Activated CD4-positive, alpha-beta T cell treated with anti-CD3 and anti-CD28 coated beads, Interleukin-2, amount 50 U/mL, for 4 hours (primary cell): ENCODE results near the gene SLC19A1.

Experiments used
- DNase-seq, 2 experiments: peaks; one replicate each; pipeline ENCODE4 v3.0.0-alpha.2; 2020

Gene SLC19A1

DNA sequence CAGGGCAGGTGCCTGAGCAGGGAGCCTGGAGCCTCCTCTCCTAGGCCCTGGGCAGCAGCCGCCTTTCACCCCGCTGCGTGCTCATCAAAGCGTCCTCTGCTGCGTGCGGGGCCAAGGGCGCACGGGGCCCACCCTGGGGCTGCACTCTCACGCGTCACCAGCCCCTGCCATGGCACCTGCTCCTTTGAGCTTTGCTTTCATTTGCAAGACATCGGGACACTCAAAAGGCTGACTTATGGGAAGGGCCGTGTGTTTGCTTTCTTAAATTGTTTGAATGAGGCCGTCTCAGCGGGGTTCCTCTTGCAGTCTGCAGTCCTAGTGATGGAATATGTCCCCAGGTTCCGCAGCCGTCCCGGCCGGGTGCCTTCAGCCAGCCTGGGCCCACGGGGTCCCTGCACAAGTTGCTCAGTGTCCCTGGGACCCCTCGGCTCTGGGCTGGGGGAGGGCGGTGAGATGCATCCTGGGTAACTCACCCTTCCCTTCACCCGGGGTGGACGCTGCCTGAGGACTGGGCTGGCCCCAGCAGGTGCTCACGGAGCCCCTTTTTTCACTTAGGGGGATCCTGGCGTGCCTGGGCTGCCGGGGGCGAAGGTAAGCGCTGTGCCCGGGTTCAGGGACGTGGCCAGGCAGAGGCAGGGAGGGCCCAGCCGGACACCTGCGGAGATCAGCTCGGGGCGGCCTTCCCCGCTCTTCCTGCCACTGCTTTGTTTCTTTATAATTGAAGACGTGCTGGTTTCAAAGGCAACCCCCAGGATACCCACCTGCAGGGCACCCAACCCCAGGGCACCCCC is 53.1 kb downstream of the SLC19A1 start:
- DNase-seq = no peak

GRCh38 chr21:45487891-45488600 is 54.2 kb downstream of the SLC19A1 start:
- DNase-seq = no peak

GRCh38 chr21:45487161-45487806 is 55.0 kb downstream of the SLC19A1 start:
- no peak for DNase-seq

- DNase-seq = no peak
Measured at GRCh38 chr21:45486443-45487160, 55.6 kb downstream of the SLC19A1 start.

DNA sequence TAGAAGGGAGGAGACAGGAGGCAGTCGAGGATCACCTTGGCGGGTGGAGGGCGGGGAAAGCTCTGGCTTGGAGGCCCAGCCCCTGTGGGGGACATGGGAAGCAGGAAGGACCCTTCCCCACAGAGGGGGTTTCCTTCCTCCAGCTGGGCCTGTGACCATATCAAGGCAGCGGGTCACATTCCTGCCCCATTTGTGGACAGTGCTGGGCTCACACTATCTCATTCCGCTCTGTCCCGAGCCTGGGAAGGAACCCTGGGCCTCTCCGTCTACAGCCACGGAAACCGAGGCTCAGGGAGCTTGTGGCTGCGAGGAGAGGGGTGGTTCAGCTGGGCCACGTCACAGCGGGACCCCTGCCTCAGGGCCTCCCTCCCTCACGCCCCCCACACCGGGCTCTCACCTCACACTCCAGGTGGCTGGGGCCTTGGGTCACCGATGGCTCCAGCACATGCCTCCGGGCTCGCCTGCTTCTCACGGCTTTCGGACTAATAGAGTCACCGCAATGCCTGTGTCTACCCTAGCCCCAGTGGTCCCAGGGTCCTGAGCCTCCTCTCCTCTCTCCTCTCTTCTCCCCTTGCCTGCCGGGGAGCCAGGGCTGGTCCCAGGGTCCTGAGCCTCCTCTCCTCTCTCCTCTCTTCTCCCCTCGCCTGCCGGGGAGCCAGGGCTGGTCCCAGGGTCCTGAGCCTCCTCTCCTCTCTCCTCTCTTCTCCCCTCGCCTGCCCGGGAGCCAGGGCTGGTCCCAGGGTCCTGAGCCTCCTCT is 56.4 kb downstream of the SLC19A1 start:
- DNase-seq = no peak

DNA sequence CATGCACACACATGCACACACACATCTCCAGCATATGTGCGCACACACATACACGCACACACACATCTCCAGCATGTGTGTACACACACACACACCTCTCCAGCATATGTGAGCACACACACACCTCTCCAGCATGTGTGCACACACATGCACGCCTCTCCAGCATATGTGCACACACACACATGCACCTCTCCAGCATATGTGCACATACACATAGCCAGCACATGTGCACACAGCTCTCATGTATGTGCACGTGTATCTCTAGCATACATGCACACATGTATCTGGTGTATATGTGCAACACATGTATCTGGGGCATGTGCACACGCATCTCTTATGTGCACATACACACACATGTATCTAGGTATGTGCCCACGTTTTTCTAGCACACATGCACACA is 57.9 kb downstream of the SLC19A1 start:
- DNase-seq = no peak

DNA sequence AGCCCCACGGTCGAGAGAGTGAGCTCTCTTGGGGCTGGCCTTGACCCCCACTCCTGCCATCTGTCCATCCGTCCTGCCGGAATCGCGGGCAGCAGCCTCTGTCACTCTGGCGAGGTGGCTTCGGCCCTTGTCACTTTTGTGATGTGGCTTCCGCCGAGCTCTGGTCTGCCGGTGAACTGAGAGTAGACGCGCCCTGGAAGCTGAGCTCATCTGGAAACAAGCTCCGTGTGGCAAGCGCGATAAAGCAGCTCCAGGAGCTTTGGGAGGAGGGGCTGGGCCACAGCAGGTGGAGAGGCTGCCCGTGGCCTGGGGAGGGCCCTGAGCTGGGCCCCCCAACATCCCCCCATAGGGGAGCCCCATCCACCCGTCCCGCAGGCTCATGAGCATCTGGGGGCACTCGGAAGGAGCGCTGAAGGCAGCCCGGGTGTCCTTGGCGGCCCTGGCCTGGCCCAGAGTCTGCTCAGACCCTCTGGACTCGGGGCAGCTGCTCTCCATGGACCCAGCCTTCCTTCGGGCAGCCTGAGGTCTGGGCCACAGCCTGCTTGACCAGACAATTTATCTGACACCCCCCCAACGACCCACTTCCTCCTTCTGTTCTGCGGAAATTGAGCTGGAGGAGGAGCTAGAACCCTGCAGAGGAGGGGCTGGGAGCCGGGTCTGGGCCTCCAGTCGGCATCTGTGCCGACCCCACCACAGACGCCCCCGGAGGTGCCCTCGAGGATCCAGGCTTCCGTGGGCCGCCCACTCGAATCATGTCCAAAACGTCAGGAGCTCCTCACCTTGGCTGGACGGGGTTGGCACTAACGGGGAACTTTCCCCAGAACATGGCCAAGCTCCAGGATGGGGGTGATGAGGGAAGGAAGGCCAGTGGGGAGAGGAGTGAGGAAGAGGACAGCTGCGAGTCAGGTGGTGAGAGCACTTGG is 59.1 kb downstream of the SLC19A1 start:
- peak; percentile 33 to 41 for DNase-seq

DNA sequence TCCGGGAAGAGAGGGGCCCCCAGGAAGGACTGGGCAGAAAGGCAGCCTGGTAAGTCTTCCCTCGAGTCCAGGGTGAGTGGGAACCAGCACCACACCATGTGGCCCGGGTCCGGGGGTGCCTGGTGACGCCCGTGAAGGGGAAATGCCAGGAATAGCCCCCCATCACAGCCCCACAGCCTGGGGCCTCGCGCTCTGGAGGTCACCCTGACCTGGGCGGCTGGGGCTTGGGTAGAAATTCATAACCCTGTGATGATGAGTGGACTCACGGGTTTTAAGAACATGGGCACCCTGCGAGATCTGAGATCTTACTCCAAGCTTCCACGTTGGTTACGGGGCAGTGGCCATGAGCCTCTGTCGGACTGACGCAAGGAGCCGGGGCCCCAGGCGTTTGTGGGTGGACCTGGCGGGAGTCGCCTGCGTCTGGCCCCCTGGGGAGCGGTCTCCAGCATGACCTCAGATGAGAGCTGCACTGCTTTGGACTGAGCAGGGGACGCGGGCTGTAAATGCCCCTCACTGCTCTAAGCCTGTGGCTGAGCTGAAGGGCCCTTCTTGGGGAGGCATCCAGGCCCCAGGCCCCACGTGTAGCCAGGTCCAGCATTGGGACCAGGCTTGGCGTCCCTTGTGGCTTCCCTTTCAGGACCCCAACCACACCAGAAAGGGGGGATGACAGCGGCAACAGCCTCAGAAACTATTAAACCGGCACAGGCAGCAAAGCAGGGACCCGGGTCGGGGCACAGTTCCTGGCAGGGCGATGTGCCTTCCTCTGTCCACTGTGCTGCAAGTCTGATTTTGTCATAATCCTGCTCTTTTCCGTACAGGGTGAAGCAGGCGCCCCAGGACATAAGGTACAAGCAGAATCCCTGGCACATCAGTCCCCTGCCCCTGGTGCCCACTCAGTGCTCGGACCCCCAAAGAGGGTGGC is 60.0 kb downstream of the SLC19A1 start:
- DNase-seq = no peak

DNA sequence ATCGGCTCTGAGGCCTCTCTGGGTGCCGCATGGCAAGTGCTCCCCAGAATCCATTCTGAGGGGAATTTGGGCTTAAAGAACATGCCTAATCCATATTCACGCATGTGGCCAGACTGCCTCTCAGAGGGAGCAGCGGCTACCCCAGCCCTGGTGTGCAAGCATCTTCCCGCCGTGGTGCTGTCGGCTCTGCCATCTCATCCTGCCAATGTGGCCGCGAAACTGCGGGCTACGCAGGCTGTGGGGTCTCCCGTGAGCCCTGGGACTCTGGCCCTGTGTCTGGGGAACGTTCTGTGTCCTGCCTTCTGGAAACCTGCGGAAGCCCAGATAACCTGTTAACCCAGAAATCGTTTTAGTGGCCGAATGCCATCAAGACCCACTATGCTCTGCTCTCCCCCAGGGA is 60.7 kb downstream of the SLC19A1 start:
- DNase-seq = no peak

DNA sequence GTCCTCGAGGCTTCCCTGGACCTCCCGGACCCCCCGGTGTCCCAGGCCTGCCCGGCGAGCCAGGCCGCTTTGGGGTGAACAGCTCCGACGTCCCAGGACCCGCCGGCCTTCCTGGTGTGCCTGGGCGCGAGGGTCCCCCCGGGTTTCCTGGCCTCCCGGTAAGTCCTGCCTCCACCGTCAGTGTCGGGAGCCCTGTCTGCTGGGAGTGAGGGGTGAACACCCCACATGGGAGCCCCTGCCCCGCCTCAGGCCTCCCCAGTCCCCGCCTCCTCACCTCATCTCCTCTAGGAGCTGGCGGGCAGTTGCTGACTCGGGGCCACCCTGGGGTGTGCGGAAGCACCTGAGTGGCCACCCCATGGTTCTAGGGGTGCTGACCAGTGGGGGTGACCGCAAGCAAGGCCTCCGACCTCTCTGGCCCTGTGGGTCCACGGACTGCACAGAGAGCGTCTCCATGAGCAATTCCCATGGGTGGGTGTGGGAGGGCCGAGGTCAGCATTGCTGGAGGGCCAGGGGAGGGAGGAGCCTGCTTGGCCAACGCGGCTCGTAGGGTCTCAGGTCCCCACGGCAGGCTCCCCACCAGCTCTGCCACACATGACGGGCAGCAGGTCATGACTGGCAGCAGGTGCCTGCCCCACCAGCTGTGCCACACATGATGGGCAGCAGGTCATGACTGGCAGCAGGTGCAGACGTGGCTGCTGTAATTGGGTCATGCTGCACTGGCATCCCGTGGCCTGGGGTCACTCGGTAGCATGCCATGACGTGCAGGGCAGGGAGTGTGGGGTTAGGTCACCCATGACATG is 61.3 kb downstream of the SLC19A1 start:
- DNase-seq = no peak

DNA sequence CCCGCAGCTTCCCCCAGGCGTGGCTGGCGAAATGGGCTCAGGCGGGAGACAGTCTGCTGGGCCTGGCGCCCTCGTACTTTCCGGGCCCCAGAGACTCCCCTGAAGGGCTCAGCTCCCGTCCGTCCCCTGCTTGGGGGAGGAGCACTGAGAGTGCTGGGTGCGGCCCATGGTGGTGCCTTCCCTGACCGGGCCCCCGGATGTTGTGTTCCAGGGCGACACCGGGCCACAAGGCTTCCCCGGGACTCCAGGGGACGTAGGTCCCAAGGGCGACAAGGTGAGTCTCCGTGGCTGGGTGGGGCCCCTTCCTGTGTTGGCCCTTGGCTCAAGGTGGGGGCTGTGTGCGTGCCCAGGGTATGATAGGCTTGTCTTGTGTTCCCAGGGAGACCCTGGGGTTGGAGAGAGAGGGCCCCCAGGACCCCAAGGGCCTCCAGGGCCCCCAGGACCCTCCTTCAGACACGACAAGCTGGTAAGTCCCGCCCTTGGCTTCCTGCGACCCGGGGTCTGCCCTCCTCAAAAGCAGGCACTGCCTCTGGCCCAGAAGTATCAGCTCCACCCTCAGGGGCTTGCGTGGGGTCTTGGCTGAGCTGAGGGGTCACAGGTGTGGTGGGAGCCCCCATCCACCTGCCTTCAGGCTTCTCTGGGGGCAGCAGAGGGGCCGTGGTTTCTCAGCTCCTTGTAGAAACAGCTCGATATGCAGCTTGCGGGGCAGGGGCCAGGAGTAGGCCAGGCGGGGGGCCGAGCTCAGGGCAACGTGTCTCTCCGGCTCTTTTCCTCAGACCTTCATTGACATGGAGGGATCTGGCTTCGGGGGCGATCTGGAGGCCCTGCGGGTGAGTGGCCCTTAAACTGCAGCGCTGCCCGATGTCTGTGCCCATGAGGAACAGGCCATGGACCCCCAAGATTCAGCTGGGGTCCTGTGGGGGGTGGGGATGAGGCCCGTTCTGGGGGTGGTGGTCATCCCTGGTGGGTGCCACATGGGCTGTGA is 62.3 kb downstream of the SLC19A1 start:
- DNase-seq = no peak

- DNase-seq = no peak
Measured at GRCh38 chr21:45478816-45479669, 63.2 kb downstream of the SLC19A1 start.

- peak; percentile 80 to 82 for DNase-seq
Measured at GRCh38 chr21:45478115-45478801, 64.0 kb downstream of the SLC19A1 start.

GRCh38 chr21:45477176-45478114 is 64.8 kb downstream of the SLC19A1 start:
- no peak for DNase-seq

DNA sequence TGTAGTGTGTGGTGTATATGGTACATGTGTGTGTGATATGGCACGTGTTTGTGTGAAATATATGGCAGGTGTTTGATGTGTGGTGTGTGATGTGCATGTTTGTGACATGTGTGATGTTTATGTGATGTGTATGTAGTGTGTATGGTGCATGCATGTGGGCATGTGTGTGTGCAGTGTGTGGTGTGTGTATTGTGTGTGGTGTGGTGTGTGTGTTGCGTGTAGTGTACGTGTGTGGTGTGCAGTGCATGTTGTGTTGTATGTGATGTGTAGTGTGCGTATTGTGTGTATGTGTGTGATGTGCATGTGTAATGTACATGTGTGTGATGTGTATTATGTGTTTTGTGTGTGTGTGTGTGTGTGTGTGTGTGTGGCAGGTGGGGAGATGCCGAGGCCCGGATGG is 65.7 kb downstream of the SLC19A1 start:
- DNase-seq = no peak
